ENCODE data around the gene C2CD2L. TPM values are rescaled to one million over a fixed set of nuclear protein-coding genes. Genes with fewer than 3 reads are reported as not detected.

Gene C2CD2L
- total and polyA plus RNA-seq, 2 of the 13 experiments (the other 11 are each of a cell fraction or from before 2014, with no cell fraction given) = 3.7 to 5.5 TPM

GRCh38 chr11:119121008-119121810, 14.1 kb downstream of the C2CD2L start, which contains the start of gene HINFP:
Gene HINFP (plus strand): TSS chr11:119121580. CDS start chr11:119126945, 5,365 bp downstream.
- H3K79me2 ChIP-seq (ENCODE audit: insufficient read depth, low read length) = peaks cover 18% of the 10 kb centered on the region
- peaks cover 36% of the 10 kb centered on the region for H3K4me1 ChIP-seq (ENCODE audit: insufficient read depth, low read length)
- FAIRE-seq = peak; percentile 92
- H4K20me1 ChIP-seq (ENCODE audit: insufficient read depth, low read length) = no peaks in the 10 kb centered on the region
- H3K27ac ChIP-seq (ENCODE audit: extremely low read length, insufficient read depth, low read length) = peak within 1 kb of the TSS; percentile 55
- intact Hi-C loops (cut with micrococcal nuclease; ENCODE audit: unreplicated experiment) = loop anchor here (2.0 kb wide), 1 partner anchor 20 kb away; the partner anchor contains the start of gene DPAGT1
- WGBS (ENCODE audit: low lambda C conversion rate) = under 1% methylated on average over 20 of the region's 54 CpGs
- ATAC-seq = peak; percentile 98
- H3K27me3 ChIP-seq (ENCODE audit: control insufficient read depth in 1 of 2, insufficient read depth in 2 of 2, low read length in 2 of 2) = no peaks in the 10 kb centered on the region; a peak in 1 of 5 replicates
- ChIA-PET CTCF (ENCODE audit: low intra/inter-chr PET ratio, low total read pairs) (no interaction called here), POLR2A (interaction anchor here (0.7 to 3.3 kb wide), 21 partner anchors 9 to 249 kb away, joined by 3 to 75 read pairs (median 5); partner anchors contain the start of genes C1QTNF5, C2CD2L, CBL and DPAGT1)
- peak within 1 kb of the TSS; percentile 83 for H3K4me2 ChIP-seq (ENCODE audit: low read depth, low read length)
- H3K36me3 ChIP-seq (replicated peaks in 1 of 2; ENCODE audit: control insufficient read depth in 1 of 2, insufficient read depth in 2 of 2, low read length in 2 of 2) = peaks cover 1 to 6% of the 10 kb centered on the region in 2 experiments; a peak in 2 of 5 replicates
- in situ Hi-C loops (cut with HindIII; ENCODE audit: extremely low pct_ligation_motif_present, low pct_unique_long_range_greater_than_20kb) = no loop called here
- no TSS peak for BruUV-seq (replicated peaks)
- peak; percentile 97 for DNase-seq (ENCODE audit: low spot score)
- H3K9ac ChIP-seq (ENCODE audit: insufficient read depth, low read depth, low read length) = peak within 1 kb of the TSS; percentile 90
- H2AFZ ChIP-seq (ENCODE audit: low read length) = peak within 1 kb of the TSS; percentile 76
- H3K4me3 ChIP-seq (replicated peaks in 1 of 3; ENCODE audit: insufficient read depth in 1 of 3, low read depth in 2 of 3, low read length in 3 of 3) = peak within 1 kb of the TSS; percentile 81 to 98 (median 84)
- H3K9me3 ChIP-seq (ENCODE audit: low read length) = no peaks in the 10 kb centered on the region
- TF ChIP-seq SNAPC4 (CRISPR knock-in tag; IDR thresholded peaks at IDR 0.05) (no peak), DNMT1 (CRISPR knock-in tag; IDR thresholded peaks at IDR 0.05) (no peak), FOXA3 (CRISPR knock-in tag; IDR thresholded peaks at IDR 0.05) (no peak; the same call in 1 of the 2 replicates), ZNF790 (CRISPR knock-in tag; IDR thresholded peaks at IDR 0.05; ENCODE audit: borderline replicate concordance) (no peak), ETS1 (CRISPR knock-in tag; IDR thresholded peaks at IDR 0.05) (no peak), ZFP36L2 (CRISPR knock-in tag; IDR thresholded peaks at IDR 0.05) (no peak), ETV5 (CRISPR knock-in tag; IDR thresholded peaks at IDR 0.05; ENCODE audit: borderline replicate concordance) (no peak; the same call in none of the 2 replicates), ZBTB39 (CRISPR knock-in tag; IDR thresholded peaks at IDR 0.05) (no peak; the same call in 1 of the 2 replicates), ETV6 (CRISPR knock-in tag; conservative IDR thresholded peaks at IDR 0.05) (0 out of 2 replicates have a peak, but pooled peaks have one; percentile 52), CC2D1A (CRISPR knock-in tag; IDR thresholded peaks at IDR 0.05) (no peak), ZNF749 (CRISPR knock-in tag; IDR thresholded peaks at IDR 0.05; ENCODE audit: borderline replicate concordance) (no peak), PRPF4 (IDR thresholded peaks at IDR 0.05; ENCODE audit: low read depth, low read length, poor library complexity, severe bottlenecking) (no peak), ZNF841 (CRISPR knock-in tag; IDR thresholded peaks at IDR 0.05; ENCODE audit: borderline replicate concordance) (no peak), HIVEP1 (CRISPR knock-in tag; IDR thresholded peaks at IDR 0.05) (peak; percentile 20; the same call in 1 of the 2 replicates), ZZZ3 (CRISPR knock-in tag; IDR thresholded peaks at IDR 0.05; ENCODE audit: borderline replicate concordance) (no peak)

Data from HepG2 (cell line).